H4 (cell line): Measurements from ENCODE around the gene PIK3R3. TPM values are rescaled to one million over a fixed set of nuclear protein-coding genes. Genes with fewer than 3 reads are reported as not detected.

Experiments used
- DNase-seq: peaks from one replicate; pipeline ENCODE4 v3.0.0-alpha.2; 2015; ENCODE audit warnings: low spot score
- total RNA-seq: library from RNA; depleted of rRNA; stranded (reverse); fragments of >200 nt; shearing (Covaris generic); gene quantifications from 2 replicates; pipeline ENCODE4 v1.2.3, GENCODE V29; 2014; rRNA removed

Gene PIK3R3
- 14.9 and 16.4 TPM in 2 replicates for total RNA-seq

GRCh38 chr1:46132529-46133180, at the start of gene PIK3R3:
TSS of gene PIK3R3 (minus strand) at chr1:46132629. CDS start at chr1:46131952, 677 bp downstream.
- DNase-seq, result peak; percentile 99

- peak; percentile 71 for DNase-seq
Observed at GRCh38 chr1:46181343-46182260, 49.2 kb upstream of the PIK3R3 start.

- no peak for DNase-seq
Observed at GRCh38 chr1:46180082-46180616, 47.7 kb upstream of the PIK3R3 start.

- peak; percentile 91 for DNase-seq
Observed at GRCh38 chr1:46179138-46180081, 47.0 kb upstream of the PIK3R3 start.

- no peak for DNase-seq
Observed at GRCh38 chr1:46176211-46176865, 43.9 kb upstream of the PIK3R3 start, which contains the start of gene P3R3URF. TSS of gene P3R3URF (minus strand) at chr1:46176488. CDS start at chr1:46176471, 17 bp downstream.

GRCh38 chr1:46175243-46175642, 42.8 kb upstream of the PIK3R3 start:
- DNase-seq, result no peak

- no peak for DNase-seq
Observed at GRCh38 chr1:46174448-46175231, 42.2 kb upstream of the PIK3R3 start, which contains the start of gene TSPAN1. TSS of gene TSPAN1 (plus strand) at chr1:46175087. CDS start at chr1:46181108, 6,021 bp downstream.

GRCh38 chr1:46173361-46173856, 41.0 kb upstream of the PIK3R3 start:
- DNase-seq, result no peak

- no peak for DNase-seq
Observed at GRCh38 chr1:46172321-46172720, 39.9 kb upstream of the PIK3R3 start.

- DNase-seq, result no peak
Observed at GRCh38 chr1:46171871-46172270, 39.4 kb upstream of the PIK3R3 start.

- no peak for DNase-seq
Observed at GRCh38 chr1:46171351-46171750, 38.9 kb upstream of the PIK3R3 start.

GRCh38 chr1:46169811-46170454, 37.5 kb upstream of the PIK3R3 start:
- DNase-seq, result no peak

GRCh38 chr1:46168477-46168876, 36.0 kb upstream of the PIK3R3 start:
- DNase-seq, result no peak

GRCh38 chr1:46166521-46167462, 34.4 kb upstream of the PIK3R3 start:
- no peak for DNase-seq

GRCh38 chr1:46160212-46160611, 27.8 kb upstream of the PIK3R3 start:
- DNase-seq, result no peak

GRCh38 chr1:46159516-46159915, 27.1 kb upstream of the PIK3R3 start:
- DNase-seq, result no peak

GRCh38 chr1:46158312-46159281, 26.2 kb upstream of the PIK3R3 start:
- DNase-seq, result no peak
